Stimulated activated CD8-positive, alpha-beta memory T cell treated with anti-CD3 and anti-CD28 coated beads, Interleukin-15, amount 100 ng/mL, for 48 hours (primary cell): ENCODE measurements around the gene RASA3.
"Not testable (repeated sequence)": the region's sequence is repeated elsewhere in the genome, so short reads cannot be mapped to it uniquely, and the experiment has no call there.

ENCODE experiments used
- DNase-seq, 2 donors: peaks; one replicate each; pipeline ENCODE4 v3.0.0-alpha.2; 2020; ENCODE audit warnings: low read depth in 2 of 2

The RASA3 gene

GRCh38 chr13:114127473-114128347, 4.7 kb downstream of the RASA3 start:
- no peak for DNase-seq

- no peak for DNase-seq
These were observed 5.5 kb downstream of the RASA3 start for GRCh38 chr13:114126789-114127472.

GRCh38 chr13:114126086-114126485, 6.3 kb downstream of the RASA3 start:
- not testable (repeated sequence) for DNase-seq

GRCh38 chr13:114125589-114125988, 6.8 kb downstream of the RASA3 start:
- no peak for DNase-seq

GRCh38 chr13:114124921-114125320, 7.5 kb downstream of the RASA3 start:
- DNase-seq: peak; percentile 72 to 76

- DNase-seq: no peak
These were observed 8.0 kb downstream of the RASA3 start for GRCh38 chr13:114124431-114124830.

- no peak for DNase-seq
These were observed 8.5 kb downstream of the RASA3 start for GRCh38 chr13:114123876-114124275.

GRCh38 chr13:114123448-114123847, 9.0 kb downstream of the RASA3 start:
- no peak for DNase-seq

- no peak for DNase-seq
These were observed 9.7 kb downstream of the RASA3 start for GRCh38 chr13:114122591-114123211.

GRCh38 chr13:114122127-114122511, 10.3 kb downstream of the RASA3 start:
- no peak for DNase-seq

- DNase-seq: no peak
These were observed 10.8 kb downstream of the RASA3 start for GRCh38 chr13:114121496-114122126.

GRCh38 chr13:114121031-114121430, 11.4 kb downstream of the RASA3 start:
- DNase-seq: no peak

GRCh38 chr13:114120591-114121011, 11.8 kb downstream of the RASA3 start:
- DNase-seq: no peak

- no peak for DNase-seq
These were observed 13.2 kb downstream of the RASA3 start for GRCh38 chr13:114119196-114119595.

- DNase-seq: no peak
These were observed 13.8 kb downstream of the RASA3 start for GRCh38 chr13:114118511-114119123.

- DNase-seq: no peak
These were observed 14.3 kb downstream of the RASA3 start for GRCh38 chr13:114118086-114118485.

- DNase-seq: not testable (repeated sequence)
These were observed 15.0 kb downstream of the RASA3 start for GRCh38 chr13:114117341-114117874.

GRCh38 chr13:114116734-114117133, 15.7 kb downstream of the RASA3 start:
- DNase-seq: no peak

- no peak for DNase-seq
These were observed 16.6 kb downstream of the RASA3 start for GRCh38 chr13:114115796-114116195.

GRCh38 chr13:114115191-114115671, 17.2 kb downstream of the RASA3 start:
- no peak for DNase-seq

- not testable (repeated sequence) for DNase-seq
These were observed 17.8 kb downstream of the RASA3 start for GRCh38 chr13:114114666-114115065.
